Fibroblast of skin of scalp (primary cell): ENCODE data around the gene MAU2.
"Not testable (repeated sequence)": the region's sequence is repeated elsewhere in the genome, so short reads cannot be mapped to it uniquely, and the experiment has no call there.

Source experiments
- DNase-seq: peaks from one replicate; pipeline ENCODE4 v3.0.0-alpha.2; 2013

Gene MAU2

DNA sequence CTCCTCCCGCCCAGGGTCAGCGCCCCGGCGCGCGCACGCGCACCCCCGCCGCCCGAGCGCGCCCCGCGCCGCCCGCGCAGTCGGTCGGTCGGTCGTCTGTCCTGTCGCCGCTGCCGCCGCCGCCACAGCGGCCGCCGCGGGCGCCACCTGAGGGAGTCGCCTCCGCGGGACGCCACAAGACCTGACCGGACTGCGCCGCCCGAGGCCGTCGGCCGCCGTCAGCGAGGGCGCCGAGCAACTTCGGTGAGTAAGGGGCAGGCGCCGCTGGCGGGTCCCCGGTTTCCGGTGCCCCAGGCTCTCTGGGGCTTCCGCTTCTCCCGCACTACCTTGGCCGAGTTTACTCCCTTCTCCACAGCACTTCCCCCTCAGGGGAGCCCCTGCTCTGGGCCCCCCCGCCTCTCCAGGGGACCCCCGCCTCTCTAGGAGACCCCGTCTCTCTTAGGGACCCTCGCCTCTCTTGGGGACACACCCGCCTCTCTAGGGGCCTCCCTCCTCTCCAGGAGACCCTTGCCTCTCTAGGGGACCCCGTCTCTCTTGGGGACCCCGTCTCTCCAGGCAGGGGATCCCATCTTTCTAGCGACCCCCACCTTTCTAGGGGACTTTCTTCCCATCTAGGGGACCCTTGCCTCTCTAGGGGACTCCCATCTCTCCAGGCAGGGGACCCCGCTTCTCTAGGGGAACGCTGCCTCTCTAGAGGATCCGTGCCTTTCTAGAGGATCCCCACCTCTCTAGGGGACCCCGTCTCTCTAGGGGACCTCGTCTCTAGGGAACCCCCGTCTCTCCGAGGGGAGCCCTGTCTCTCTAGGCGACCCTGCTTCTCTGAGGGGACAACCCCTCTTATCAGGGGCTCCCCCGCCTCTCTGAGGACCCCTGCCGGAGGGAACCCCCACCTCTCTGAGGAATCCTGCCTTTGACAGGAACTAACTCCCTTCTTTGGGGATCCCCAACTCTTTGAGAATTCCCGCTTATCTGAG is 65.6 kb downstream of the MAU2 start:
- DNase-seq, result no peak

DNA sequence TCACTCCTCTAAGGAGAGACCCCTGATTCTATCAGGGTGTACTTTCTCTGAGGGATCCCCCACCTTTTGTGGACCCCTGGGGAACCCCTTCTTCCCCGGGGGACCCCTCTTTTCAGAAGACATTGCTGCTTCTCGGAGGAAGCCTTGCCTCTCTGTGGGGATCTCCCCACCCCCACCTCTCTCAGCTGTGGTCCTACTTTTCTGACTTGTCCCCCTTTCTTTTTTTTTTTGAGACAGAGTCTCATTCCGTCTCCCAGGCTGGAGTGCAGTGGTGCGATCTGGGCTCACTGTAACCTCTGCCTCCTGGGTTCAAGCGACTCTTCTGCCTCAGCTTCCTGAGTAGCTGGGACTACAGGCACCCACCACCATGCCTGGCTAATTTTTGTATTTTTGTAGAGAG is 66.5 kb downstream of the MAU2 start:
- no peak for DNase-seq

DNA sequence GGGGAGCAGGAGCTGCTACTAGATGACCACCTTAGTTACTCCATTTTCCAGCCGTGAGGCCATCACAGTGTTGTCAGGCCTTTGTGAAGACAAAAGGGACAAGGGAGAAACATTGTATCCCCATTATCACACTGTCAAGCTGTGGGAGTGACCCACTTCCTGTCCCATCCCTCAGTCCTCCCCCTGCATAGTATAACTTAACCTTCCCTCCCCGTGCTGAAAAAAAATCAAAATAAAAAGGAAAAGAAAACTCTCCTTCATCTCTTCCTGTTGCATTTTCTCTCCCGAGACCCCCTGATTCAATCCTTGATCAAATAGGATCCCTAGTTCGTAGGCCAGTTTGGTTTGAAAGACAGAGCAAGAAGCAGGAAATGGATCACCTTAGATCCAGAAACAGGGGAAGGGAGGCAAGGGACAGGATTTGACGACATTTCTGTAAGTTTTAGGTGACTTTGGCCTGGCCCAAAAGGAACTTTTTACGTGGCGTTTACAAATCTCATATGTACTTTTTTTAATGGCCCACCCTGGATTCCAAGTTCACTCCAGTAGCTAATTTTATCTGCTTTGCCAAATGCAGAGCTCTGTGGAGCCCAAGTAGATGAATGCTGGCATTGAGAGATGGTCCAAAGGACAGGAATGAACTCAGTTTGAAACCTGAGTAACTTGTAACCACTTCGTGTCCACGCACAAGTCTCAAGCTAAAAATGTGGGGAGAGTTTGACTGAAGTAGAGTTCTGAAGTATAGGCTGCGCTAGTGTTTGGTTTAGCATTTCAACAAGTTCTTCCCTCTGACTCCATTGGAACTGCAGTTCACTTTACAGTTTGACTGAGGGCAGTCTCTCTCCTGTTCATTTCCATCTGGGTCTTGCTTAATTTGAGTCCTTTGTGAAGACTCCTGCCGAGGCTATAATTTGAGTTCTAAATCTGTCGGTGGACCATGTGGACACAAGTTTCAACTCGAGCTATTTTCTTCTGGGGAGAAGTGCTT is 68.2 kb downstream of the MAU2 start:
- DNase-seq, result no peak

DNA sequence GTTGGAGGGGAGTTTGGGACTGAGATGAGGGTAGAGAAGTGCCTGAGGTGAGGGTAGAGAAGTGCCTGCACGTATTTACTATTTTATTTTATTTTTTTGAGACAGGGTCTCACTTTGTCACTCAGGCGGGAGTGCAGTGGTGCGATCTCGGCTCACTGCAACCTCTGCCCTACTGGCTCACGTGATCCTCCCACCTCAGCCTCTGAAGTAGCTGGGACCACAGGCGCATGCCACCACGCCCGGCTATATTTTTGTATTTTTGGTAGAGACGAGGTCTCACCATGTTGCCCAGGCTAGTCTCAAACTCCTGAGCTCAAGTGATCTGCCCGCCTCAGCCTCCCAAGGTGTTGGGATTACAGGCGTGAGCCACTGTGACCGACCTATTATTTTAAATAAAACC is 69.1 kb downstream of the MAU2 start:
- not testable (repeated sequence) for DNase-seq

DNA sequence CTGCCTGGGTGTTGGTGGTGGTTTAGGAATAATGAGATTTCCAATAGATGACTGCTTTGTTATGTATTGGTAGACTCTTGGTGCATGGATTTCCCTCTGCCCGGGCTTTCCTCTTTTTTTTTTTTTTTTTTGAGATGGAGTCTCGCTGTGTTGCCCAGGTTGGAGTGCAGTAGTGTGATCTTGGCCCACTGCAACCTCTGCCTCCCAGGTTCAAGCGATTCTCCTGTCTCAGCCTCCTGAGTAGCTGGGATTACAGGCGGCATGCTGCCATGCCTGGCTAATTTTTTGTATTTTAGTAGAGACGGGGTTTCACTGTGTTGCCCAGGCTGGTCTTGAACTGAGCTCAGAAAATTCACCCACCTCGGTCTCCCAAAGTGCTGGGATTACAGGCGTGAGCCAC is 73.7 kb downstream of the MAU2 start:
- not testable (repeated sequence) for DNase-seq

DNA sequence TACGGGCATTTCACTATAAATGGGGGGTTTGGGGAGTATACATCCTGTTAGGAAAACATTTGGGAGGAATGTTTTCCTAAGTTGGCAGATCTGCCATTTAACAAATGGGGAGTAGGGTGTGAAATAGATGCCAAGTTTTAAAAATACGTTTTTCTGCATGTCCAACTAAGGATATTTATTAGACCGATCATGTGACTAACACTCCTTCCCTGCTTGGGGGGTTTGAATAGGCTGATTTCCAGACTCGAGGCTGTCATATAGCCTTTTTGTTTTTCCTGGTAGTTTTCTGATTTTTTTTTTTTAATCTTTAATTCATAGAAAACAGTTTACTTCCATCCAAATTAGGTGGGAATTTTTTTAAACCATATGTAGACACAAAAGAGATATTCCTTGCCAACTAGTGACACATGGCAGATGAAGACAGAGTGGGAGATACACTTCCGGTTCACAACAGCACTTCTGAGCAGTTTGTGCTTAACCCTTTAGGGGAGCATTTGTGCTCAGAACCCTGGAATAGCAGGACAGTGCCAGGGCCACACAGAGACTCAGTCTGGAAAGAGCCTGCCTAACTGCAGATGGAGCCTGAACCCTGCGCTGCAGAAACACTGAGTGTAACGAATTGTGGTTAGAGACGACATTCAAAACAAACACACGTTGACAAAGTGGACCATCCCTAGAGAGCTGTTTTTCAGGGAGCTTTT is 79.3 kb downstream of the MAU2 start:
- DNase-seq, result peak; percentile 55

DNA sequence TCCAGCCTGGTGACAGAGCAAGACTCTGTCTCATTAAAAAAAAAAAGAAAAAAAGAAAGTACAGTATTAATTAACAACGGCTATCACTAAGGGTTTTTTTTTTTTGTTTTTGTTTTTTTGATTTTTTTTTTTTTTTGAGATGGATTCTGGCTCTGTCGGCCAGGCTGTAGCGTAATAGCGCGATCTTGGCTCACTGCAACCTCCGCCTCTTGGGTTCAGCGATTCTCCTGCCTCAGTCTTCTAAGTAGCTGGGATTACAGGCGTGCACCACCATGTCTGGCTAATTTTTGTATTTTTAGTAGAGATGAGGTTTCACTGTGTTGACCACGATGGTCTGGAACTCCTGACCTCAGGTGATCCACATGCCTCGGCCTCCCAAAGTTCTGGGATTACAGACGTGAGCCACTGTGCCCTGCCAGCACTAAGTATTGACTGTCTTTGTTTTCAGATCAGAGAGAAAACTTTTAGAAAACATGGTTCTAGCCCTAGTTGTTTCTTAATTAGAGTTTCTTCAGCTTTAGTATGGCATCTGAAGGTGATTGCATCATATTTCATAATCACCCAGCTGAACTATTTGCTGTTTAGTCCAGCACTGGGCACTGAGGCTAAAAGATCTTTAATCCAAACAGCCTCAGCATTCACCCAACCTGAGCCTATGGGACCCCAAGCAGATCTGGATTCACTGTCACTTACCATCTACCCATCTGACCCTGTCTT is 82.2 kb downstream of the MAU2 start:
- no peak for DNase-seq

GRCh38 chr19:19403373-19403901 is 82.8 kb downstream of the MAU2 start:
- peak; percentile 50 for DNase-seq

DNA sequence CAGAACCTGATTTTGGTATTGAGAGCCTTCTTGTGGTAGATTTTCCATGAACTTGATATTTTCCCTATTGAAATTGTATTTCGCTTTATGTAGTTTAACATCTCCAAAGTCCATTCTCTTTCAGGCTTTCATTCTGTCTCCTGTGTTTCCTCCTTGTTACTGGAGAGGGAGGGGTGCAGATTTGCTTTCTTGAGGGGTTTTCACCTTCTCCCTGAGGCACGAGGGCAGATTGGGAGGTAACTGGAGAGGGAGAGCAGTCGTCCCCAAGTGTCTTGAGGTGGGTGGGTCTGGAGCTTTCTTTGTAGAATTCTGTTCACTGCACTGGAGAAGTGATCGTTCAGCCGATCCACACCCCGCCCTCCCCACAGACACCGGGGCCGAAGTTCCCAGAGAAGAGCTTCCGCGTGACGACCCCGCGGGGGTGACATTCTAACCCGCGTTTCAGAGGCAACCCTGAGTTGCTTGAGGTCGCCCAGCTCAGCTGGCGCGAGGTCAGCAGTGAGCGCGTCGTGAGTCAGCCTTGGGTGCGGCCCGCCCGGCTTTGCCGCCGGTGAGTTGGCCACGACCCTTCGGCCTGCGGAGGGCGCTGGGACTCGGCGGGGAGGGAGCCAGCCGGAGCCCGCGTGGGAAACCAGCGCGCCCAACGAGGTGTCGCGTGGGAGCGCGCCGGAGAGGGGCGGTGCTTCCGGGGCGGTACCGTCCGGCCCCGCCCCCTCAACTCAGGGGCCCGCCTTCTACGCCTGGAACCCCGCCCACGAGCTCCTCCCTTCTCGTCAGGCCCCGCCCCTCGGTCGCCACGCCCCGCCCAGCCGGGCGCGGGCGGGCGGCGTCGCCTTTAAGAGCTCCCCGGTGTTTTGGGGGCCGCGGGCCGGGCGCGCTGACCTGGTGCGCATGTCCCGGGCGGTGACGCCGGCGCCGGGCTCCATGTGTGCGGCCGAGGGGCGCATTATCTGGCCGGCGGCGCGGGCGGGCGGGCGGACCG is 84.5 kb downstream of the MAU2 start, which contains the start of gene GATAD2A:
TSS of gene GATAD2A (plus strand) at position 797 of the 982 bp plus-strand sequence. CDS start 59,671 bp downstream, outside the sequence.
- DNase-seq, result peak; percentile 95

- peak; percentile 51 for DNase-seq
Observed at GRCh38 chr19:19405971-19406877, 85.6 kb downstream of the MAU2 start.

- peak; percentile 61 for DNase-seq
Observed at GRCh38 chr19:19406878-19407632, 86.4 kb downstream of the MAU2 start.

- DNase-seq, result no peak
Observed at GRCh38 chr19:19407633-19407930, 87.0 kb downstream of the MAU2 start.
